Left forelimb (tissue), 1 donor: ENCODE measurements around the gene MGMT.

Experiments
- DNase-seq: peaks from one replicate; pipeline ENCODE4 v3.0.0-alpha.2; 2018; ENCODE audit warnings: low spot score

Gene MGMT

DNA sequence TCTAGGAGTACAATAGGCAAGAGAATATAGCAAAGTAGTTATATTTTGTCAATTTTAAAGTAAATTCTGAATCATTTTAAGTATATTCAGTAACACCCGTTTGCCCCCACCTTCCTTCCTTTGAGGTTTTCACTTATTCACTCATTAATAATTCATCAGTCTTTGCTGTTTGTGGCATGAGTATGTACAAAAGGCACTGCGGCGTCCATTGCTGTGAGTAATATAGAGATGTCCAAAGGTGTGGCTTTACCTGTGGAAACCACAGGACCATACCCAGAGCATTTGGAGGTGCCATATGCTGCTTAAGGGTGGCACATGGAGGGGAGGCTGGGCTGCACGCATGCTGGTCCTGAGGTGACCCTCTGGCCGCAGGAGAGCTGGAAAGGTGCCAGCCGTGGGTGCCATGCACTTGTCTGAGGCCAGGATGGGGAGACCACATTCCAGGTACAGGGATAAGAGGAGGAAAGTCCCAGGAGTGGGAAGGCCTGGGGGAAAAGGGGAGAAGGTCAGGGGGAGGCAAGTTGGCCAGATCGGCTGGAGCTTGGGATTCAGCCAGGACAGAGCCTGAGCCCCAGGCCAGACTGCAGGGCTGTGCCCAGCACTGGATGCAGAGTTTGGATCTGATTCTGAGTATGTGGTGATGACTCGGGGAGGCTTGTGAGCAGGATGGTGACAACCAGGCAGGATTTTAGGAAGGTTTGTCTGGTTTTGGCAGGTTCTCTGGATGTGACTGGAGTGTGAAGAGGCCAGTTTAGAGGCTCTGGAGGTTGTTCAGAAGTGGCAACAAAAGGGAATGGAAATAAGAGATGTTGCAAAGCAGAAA, 223.4 kb downstream of the MGMT start:
- no peak for DNase-seq

GRCh38 chr10:129692695-129693094, 225.7 kb downstream of the MGMT start:
- DNase-seq, result no peak

DNA sequence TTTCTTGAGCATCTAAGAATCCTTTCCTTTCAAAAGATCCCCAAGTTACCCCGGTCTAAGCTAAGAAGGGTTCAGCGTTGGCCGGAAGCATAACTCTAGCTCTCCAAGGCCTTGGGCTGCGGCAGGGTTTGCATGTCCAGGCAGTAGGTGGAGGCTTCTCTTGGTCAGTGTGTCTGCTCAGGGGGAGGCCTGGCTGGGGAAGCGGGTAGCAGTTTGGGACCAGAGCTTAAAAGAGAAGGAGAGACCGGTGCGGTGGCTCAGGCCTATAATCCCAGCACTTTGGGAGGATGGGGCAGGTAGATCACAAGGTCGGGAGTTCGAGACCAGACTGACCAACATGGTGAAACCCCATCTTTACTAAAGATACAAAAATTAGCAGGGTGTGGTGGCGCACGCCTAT, 226.3 kb downstream of the MGMT start:
- DNase-seq, result no peak

DNA sequence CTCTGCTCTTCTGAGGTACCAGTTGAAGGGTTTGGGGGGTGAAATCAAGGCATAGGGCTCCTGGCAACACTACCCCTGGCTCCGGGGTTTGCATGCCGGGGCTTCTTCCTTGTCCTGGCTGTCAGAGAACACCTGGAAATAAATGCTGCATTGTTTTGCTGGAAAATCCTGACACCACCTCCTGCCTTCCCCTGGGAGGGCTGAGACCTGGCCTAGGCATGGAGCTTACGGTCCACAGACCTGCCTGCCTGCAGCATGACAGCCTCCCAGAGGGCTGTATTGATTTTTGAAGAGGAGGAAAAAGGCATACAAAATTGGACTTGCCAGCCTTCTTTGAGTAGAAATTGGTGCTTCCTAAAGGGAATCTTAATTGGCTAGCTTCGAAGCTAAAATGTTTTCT, 227.1 kb downstream of the MGMT start:
- no peak for DNase-seq

DNA sequence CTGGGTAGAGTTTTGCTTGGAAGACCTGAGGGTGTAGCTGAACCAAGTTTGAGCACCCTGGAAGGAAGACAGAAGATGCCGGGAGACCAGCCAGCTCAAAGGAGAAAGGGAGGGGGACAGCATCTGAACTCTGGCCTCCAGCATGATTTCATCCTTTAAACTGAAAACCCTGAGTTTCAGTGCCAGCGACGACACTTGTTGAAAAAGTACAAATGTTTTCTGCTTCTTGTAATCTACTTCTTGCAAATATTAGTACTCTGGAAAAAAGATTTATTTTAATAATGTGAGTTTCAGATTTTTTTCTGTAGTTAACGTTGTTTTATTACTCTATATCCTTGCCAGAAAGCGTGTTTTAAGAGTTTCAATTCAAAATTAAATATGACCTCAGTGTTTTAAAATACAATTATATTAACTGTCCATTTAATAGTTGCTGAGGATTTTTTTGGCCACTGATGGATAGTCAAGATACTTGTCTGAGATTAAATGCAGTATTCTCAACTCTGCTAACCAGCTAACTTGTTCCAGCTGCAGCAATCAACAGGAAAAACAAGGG, 227.7 kb downstream of the MGMT start:
- peak; percentile 89 for DNase-seq

DNA sequence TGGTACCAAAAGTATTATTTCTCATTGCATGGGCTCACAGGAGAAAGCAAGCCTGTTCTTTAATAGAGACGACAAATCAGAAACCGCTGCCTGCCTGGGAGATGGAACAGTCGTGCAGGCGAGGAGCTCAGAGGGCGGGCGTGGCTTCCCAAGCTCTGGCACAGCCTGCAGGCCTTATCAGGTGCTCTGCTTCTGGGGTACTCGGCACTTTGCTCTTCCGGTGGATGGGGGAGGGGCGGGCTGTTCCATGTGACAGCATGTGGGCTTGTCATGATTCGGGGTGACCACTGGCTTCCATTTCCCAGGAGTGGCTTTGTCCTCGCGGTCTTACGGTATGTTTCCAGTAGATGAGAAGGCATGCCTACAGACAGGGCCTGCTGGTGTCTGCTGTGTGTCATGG, 228.6 kb downstream of the MGMT start:
- DNase-seq, result no peak

DNA sequence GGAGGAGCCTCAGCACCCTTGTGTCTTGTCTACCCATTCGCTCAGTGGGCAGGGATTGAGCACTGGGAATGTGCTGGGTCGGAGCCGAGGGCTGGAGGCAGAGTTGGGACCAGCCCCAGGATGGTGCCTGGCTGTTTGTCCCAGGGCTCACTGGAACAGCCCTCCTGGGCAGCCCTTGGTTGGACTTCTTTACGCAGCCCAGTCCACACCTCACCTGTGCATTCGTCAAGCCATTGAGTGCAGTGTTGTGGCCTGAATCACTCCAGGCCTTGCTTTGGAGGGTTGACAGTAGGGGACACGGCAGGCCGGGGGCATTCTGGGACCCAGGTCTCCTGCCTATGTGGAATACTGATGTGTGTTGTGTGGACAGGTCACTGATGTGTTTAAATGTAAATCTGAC, 229.6 kb downstream of the MGMT start:
- no peak for DNase-seq

GRCh38 chr10:129697463-129698247, 230.6 kb downstream of the MGMT start:
- no peak for DNase-seq

DNA sequence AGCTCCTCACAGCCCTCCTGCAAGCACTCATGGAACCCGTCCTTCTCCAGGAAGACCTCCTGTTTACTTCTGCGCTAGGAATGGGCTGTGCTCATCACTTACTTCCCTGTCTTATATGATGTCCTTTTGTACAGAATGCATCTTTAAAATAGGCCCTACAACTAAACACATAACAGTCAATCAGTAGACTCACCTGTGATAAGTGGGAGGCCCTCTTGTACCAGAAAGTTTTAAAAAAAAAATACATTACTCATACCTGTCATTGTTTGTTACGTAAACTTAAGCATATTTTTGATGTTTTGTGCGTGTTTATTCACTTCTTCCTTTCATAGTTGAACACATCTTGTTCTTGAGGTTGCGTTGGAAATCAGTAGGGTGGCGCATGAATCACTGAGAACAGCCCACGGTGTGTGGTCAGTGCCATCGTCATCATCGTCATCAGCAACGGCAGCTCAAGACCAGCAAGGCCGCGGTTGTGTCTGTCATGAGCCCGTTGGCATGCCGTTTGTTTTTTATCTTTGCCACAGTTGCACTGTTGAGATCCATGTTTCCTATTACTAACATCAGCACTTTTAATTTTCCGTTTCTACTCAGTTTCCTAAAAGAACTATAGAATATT, 232.8 kb downstream of the MGMT start:
- no peak for DNase-seq

DNA sequence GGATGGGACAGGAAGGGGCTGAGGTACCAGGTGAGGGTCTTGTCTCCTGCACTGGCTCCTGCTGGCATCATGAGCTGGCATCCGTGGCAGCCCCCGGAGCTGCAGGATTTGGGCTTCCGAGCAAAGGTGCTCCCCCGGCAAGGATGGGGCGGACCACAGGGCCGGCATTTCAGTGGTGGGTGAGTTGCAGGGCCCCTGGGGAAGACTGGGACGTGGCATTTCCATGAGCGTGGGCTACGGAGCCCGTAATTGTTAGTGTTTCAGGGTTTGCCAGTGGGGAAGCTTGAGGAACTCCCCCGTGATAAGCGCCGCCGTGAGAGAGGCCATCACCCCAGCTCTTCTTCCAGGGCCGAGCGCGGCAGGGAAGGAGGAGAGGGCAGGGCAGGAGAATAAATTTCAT, 235.6 kb downstream of the MGMT start:
- DNase-seq, result no peak

GRCh38 chr10:129703287-129704137, 236.5 kb downstream of the MGMT start:
- DNase-seq, result no peak

DNA sequence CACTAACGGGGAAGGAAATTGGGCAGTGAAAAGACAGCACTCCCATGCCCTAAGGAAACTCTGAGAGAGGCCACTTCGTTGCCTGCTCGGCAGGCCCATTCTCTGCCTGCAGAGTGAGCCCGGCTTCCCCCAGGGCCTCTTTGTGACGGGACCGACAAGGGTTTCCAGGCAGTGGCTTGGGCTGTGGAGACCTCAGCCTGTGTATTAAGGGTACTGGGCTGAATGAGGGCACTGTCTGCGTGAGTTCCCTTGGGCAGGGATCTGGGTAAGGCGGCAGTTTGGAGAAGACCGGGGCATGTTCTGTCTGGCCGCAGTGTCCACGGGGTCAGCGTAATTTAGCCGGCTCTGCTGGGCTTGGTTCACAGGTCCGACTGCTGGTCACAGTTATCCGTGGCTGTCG, 237.2 kb downstream of the MGMT start:
- DNase-seq, result no peak

- DNase-seq, result no peak
These were observed 237.9 kb downstream of the MGMT start for GRCh38 chr10:129704786-129705525.

- no peak for DNase-seq
These were observed 238.6 kb downstream of the MGMT start for GRCh38 chr10:129705676-129706075.

GRCh38 chr10:129706081-129706480, 239.0 kb downstream of the MGMT start:
- no peak for DNase-seq

DNA sequence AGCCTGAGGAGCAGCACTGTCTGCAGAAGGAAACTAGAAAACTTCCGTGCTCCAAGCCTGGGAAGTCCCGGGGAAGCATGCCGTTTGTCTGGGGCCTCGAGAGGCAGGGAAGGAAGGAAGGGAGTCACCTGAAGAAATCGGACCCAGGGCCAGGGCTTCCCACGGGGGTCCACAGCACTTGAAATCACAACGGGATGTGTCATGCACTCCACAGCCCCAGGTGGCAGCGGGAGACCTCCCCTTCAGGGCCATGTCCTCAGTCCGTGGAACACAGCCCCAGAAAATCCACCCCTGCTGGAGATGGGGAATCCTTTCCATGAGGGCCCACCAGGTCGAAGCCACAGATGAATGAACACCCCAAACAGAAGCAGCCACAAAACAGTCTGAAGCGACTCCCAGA, 239.5 kb downstream of the MGMT start:
- DNase-seq, result no peak

GRCh38 chr10:129707406-129708388, 240.7 kb downstream of the MGMT start:
- DNase-seq, result no peak

DNA sequence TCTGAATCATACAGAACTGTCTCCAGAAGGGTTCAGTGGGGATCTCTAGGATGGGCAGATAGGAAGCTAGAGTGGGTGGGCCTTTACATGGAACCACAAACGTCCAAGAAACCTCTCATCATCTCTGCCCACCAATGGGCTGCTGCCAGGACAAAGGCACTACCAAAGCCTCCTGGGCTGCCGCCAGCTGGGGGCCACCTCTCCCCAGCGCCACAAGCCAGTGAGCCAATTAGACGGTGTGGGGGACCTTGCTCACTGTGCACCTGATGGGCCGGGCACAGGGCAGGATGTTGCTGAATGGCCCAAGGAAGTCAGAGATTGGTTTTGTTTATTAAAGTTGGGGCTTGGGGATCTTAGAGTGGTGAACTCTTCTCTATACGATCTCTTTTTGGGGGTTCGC, 242.1 kb downstream of the MGMT start:
- DNase-seq, result no peak

DNA sequence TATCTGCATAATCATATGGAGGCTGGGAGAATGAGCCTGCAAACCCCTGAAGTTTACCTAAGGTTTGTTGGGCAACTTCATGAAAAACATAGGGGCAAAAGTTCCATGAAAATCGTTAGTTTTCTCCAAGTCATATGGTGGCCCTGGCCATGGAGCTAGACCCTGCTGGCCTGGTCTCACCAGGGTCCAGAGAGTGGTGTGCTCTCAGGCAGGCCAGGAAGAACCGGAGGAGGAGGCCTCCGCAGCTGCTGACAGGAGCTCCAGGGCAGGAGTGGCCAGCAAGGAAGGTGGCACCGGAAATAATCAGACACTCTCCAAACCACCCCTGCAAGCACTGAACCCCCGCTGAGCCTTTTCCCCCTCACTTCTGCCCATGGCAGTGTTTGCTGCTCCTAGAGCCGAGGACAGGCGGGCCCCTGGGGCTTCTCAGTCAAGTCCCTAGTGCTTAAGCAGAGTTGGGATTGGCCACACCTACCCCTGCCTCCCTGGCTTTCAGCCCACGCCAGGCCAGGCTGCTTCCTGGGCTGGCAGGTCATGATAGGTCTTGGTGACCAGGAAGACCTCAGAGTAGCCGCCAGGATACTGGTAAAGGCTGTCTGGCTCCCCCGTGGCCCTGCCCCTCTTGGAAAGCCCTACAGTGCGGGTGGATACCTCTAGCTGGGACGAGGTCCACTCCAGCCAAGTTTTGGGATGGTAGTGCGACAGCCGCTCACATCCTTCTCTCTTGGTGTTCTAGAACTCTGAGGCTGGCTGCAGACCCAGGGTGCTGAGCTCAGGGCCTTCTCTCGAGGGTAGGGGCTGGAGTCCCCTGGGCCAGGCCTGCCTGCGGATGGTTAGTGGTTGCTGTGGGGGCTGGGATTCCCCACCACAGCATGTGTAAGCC, 242.8 kb downstream of the MGMT start:
- DNase-seq, result no peak
